Right forelimb (tissue), 1 donor: ENCODE measurements around the gene EHD3.

Experiments
- DNase-seq: peaks from one replicate; pipeline ENCODE4 v3.0.0-alpha.2; 2018

Gene EHD3

DNA sequence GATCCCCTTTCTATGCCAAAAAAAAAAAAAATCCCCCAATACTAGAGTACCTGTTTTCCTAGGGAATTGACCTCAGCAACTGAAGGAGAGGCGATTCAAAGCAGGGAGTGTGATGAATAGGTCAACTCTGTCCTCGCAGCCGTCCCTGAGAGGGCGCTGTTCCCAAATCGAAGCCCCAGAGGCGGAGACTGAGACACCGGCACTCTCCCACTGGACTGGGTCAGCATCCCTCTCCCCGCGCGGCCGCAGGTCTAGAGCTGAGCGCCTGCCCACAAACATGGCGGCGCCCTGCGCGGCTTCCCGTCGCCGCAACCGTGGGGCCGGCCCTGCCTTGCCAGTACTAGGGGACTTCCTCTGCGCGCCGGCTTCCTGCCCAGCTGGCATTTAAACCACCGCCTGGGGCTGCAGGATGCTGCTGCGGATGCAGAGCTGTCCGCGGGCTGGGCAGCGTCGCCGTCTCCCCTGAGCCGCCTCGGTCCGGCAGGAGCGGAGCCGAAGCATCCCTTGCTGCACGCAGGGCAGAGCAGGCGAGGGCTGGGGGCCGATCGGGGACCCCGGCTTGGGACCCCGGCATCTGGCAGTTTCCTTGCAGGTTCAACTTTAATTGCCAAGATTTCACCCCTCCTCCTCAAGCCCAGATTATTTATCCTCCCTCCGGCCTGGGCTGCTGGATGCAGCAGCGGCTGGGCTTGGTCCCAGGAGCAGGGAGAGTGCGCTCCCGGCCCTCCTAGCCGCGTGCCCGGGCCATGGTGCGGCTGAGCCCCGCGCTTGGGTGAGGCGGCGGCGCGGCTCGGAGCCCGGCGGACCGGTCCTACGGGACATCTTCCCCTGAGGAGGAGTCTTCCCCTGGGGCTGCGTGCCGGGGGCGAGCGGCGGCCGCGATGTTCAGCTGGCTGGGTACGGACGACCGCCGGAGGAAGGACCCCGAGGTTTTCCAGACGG is at the start of gene EHD3:
TSS of gene EHD3 (plus strand) at position 412 of the 942 bp plus-strand sequence. CDS start at position 882, 470 bp downstream.
- DNase-seq = peak; percentile 91

DNA sequence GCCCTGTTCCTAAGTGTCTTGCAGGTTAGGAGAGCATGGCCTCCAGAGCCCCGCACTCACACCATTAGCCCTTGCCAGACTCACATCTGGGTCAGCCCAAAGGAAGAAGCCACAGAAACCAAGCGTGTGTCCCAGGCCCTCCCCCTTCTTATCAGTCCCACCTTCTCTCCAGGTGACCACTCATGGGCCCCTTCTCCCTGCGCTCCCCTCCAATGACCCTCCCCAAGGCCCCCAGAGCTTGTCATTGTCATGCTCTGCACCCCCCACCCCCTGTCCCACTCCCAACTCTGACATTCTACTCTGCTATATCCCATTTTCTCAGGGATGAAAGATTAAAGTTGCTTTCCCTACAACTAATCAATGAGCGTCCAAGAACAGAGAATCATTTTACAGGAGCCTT is 46.8 kb upstream of the EHD3 start:
- no peak for DNase-seq

DNA sequence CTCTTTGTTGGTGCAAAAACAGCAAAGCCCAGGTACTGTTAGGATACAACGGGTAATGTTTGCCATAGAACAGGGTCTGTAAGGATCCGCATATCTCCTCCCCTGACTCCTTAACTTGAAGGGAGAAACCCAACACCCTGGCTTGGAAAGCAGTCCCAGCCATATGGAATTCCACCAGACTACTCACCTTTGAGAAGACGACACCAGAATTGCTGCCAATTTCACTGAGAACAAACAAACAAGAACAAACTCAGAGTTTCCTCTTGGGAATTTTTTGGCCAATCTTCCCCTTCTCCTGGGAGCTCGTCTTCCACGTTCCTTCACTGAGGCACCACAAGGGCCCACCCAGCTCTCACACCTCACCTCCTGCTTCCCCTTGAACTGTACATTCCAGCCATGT is 45.8 kb upstream of the EHD3 start:
- DNase-seq = no peak

DNA sequence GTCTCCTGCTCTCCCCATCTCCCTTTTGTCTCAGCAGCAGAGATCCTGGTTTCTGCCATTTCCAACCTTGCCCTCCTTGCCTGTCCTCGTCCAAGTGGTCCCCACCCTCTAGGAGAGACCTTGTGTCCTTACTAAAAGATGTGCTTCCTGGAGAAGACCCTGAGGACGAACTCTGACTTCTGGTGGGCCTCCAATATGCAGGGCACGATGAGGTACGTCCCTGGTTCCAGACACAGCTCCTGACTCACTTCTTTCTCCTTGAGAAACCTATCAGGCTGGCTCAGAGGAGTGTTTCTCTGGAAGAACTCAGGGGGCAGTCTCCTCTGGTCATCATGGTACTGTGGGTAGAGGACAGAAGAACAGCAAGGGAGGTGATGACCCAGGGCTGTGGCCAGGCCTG is 44.8 kb upstream of the EHD3 start:
- DNase-seq = no peak

DNA sequence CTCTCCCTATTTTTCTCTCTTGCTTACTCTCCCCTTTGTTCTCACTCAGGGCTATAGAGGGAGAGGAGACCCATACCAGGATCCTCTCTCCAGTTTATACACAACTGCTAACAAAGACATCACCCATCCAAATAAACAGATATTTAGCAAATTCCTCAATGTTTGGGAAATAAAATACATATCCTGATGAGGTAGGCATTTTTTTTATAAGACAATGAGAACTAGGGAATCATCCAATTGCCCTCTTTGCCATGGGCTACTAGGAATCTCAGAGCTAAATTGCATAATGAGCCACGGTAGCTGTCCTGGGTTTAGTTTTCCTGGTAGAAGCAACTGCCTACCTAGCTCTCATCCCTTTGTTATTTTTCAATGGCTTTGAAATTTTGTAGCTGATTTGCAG is 43.8 kb upstream of the EHD3 start:
- no peak for DNase-seq

DNA sequence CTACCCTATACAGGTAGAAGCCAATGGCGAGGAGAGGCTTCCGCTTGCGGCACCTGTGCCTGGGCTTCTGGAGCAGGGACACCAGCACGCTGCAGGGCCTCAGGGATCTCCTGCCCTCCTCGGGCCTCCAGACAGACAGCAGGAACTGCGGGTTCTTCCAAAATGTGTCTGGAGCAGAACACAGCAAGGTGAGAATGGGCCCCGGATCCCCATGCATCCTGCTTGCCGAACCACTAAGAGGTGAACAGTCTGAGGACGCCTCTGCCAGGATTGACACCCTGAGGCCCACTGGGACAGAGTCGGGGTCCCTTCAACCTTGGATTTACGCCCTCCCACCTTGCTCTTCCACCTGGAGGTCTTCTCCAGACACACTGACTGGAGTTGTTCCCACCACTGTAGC is 42.0 kb upstream of the EHD3 start:
- no peak for DNase-seq

DNA sequence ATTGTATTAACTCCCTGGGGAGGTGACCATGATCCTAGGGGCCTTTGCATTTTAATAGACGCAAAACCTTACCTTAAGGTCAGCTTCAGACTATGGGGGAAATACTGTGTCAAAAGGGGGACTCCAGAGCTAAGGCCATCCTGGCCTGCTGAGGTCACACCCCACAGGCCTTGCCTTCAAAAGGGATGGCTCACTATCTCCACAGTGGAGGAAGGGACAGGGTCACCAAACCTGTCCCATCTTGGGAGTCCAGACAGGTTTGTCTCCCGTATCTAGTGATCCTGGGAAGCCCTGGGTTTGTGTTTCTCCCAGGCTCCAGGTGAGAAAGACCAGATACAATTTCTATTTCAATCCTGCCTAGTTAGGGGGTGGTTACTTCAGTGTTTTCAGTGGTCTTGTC is 41.6 kb upstream of the EHD3 start:
- no peak for DNase-seq

DNA sequence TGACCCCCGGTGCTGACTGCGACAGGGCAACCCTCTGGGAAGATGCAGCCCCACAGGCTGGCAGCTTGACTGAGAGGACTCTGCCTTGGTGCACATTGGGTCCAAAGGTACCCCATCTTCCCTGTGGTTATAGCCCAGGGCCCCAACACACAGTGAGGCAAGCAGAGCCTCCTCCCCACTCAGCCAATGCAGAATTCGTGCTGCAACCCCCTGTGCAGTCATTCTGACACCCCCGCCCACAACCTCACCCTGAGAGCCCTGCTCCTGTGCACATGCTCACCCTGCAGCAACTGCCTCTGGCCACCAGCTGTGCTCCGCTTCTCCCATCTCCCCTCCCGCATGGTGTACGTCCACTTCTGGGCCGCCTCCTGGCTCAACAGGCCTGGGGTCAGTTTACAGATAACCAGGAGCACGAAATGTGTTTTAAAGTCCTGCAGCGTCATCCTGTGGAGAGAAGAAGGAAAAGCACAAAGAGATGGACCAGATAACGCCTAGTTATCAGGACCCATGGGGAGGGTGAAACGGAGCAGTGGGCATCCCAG is 41.0 kb upstream of the EHD3 start:
- no peak for DNase-seq

DNA sequence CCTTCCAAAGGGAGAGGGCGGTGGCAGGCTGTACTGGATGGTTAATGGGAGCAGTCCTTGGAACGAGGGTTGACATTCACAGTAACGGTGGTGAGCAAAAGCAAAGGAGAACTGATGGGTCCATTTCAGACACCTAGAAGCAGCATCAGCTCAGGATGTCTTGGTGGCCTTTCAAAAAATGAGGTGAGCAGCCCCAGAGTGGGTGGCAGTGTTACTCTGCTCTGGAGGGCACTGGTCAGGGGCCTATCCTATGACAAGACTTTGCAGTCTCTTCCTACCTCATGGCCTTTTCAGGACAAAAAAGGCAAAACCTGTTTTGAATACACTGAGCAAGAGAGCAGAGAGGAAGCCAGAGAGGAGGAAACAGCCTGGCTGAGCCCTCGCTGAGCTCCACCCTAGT is 40.1 kb upstream of the EHD3 start:
- DNase-seq = no peak

DNA sequence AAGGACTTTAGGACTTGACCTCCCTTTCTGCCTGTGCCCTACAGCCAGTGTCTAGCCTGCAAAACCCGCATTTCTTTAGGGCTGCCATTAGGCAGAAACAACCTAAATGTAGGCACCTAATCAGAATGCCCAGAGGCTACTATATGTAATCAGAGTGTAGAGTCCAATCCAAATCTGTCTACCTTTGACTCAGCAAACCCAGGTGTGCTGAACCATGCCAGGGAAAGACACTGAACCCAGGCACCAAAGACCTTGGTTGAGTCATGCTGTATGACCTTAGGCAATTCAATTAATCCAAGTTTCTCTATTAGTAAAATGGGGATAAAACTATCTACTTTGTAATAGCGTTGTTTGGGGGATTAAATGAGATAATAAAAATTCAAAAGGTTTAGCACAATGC is 37.3 kb upstream of the EHD3 start:
- DNase-seq = no peak

DNA sequence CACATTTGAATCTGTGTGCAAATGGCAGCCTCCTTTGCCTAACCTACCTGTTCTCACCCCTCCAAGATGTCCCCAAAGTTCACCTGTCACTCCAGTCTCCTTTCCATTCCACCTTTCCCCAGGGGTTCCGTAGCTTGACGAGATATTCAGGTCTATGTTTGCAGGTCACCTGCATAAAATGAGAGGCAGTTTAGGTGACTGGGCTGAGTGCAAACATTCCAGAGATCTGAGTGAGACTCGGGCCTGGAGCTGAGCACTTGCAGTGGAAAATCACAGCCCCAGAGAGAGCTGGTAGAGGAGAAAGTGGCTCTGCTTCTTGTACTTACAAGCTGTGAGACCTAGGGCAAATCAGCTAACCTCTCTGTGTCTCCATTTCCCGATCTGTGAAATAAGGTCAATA is 36.8 kb upstream of the EHD3 start:
- DNase-seq = no peak

DNA sequence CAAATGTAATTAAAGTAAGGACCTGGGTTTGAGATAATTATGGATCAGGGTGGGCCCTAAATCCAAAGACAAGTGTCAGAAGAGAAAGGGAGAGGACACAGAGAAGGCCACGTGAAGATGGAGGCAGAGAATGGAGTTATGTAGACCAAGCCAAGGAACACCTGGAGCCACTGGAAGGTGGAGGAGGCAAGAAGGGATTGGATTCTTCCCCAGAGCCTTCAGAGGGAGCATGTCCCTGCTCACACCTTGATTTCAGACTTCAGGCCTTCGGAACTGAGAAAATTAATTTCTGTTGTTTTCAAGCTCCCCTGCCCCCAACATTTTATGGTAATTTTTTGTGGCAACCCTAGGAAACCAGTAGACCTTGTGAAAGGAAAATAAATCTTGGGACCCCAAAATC is 36.3 kb upstream of the EHD3 start:
- no peak for DNase-seq

DNA sequence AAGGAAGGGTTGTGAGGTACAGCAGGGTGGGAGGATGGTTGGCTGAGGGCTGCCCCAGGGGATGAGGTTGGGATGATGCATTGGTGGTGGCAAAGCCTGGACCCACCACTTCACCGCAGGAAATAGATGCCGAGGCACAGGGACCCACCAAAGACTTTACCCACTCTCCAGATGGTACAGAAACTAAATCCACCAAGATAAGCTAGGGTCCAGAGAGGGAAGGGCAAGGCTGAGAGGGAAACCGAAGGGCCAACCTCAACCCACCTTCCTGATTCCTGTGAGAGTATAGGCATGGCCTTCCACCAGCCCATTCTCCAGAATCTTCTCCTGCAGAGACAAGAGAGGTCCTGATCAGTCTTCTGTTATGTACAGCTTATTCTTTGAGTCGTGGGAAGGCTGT is 34.7 kb upstream of the EHD3 start:
- no peak for DNase-seq

DNA sequence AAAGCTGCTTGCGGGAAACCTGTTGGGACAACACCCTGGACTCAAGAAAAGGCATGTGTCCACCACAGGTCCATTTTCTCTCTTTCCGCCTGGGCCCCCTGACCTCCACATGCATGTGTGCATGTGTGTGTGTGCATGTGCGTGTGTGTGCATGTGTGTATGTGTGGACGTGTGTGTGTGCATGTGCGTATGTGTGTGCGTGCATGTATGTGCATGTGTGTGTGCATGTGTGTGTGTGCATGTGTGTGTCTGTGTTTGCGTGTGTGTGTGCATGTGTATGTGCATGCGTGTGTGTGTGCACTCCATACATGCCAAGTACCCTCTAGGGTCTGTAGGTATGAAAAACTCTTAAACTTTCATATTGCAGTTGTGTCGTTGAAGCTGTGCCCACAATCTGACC is 33.0 kb upstream of the EHD3 start:
- DNase-seq = no peak

DNA sequence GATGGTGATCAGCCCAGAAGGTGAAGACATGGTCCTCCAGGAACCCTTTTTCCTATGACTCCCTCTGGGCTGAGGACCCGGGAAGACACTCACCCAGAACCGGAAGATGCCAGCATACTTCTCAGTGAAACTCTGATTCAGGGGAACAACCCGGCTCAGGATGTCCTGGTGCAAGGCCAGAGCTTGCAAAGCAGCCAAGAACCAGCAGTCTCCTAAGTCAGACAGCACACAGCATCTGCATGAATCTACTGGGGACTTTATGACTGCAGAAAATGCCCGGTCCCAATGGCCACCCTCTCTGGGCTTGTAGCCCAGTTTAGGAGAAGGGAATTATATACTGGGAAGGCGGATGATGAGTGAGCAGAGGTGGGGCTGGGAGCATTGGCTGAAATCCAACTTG is 31.9 kb upstream of the EHD3 start:
- DNase-seq = no peak

DNA sequence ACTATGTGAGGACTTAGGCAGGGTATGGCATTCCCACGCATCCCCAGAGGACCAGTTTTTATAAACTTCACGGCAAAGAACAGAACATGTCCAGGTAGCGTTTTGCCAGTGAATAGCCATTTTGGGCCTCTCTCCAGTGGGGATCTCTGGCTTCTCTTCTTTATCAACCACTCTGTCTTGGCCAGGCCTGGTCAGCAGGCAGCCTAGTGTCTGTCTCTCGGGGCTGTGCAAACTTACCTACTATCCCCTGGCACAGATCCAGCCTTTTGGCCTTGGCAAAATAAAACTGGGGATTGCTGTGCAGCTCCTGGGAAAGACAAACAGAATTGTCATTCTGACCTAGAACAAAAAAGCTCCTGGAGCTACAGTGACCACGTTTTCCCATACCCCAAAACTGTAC is 31.1 kb upstream of the EHD3 start:
- DNase-seq = no peak

DNA sequence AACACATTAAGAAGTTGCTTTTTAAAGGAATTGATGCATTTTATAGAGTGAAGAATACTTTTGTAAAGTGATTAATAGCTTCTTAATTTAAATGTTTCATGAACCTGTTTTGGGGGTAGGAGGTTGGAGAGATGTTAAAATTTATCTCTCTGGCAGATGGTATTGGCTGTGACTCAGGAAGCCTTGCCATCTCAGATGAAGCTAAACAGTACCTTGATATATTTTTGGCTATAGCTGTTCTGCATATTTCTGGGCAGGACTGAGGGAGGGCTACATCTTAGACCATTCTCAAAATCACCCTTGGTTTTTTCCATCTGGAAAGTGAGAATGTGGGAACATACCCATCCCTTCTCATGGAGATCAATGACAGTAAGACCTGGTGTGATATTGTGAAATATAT is 30.0 kb upstream of the EHD3 start:
- DNase-seq = no peak

DNA sequence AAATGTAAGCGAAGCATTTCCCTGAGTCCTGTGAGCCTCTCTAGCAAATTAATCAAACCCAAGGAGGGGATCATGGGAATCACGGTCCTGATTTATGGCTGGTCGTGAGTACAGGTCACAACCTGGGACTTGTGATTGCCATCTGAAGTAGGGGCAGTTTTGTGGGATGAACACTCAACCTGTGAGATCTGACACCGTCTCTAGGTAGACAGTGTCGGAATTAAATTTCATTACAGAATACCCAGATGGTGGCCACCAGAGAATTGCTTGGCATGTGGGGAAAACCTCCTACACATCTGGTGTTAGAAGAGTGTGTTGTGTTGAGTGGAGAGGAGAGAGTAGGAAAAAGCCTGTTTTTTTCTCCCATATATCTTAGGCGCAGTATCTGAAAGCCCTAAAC is 29.2 kb upstream of the EHD3 start:
- no peak for DNase-seq

DNA sequence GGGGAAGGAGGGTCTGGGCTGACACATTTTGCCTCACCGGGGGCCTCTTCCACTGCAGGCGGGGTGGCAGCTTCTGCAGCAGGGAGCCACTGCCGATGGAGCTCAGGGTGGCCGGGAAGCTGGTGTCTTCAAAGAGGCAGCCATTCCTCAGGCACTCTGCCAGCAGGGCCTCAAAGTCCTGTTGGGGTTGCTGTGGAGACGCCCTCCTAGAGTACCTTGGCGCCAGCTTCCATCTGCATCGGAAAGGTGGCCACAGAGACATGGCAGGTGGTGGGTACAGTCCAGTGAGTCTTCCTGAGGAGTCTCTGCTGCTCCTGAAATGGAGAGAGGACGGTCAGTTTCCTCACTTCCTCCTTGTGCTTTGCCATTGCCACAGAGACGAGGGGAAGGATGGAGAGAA is 28.8 kb upstream of the EHD3 start:
- no peak for DNase-seq

DNA sequence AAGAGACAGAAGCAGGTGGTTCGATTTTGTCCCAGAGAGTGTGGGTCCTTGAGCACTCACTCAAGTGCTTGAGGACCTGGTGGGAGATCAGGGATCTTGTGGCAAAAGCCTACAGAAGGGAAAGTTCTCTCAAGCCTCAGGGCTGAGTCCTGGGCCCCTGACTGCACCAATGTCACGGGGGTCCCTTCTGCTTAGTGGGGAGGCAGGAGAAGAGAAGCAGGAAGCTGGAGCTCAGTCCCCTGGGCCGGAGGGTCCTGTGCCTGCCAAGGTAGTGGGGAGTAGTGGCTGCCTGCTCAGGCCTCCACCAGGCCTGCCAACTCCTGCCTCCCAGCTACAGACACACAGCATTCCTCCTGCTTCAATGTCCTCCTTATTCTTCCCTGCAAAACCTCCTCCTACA is 28.3 kb upstream of the EHD3 start:
- DNase-seq = no peak

DNA sequence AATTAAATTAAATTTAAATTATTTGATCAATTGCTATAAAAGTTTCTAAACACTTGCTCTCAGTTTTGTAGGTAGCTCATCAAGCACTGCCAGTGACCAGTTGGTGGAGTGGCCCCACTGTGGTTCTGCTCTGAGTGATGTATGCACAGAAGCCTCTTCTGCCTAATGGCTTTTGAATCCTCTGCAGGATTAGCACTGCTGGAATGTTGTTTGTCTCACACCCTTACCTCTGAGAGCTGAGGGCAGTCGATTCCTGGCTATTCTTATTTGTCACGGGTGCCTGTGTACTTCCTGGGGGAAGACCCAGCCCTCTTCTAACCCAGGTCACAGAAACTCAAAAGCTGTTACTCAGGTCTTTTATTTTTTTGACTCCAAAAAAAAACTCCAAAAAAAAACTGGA is 26.2 kb upstream of the EHD3 start:
- DNase-seq = no peak

DNA sequence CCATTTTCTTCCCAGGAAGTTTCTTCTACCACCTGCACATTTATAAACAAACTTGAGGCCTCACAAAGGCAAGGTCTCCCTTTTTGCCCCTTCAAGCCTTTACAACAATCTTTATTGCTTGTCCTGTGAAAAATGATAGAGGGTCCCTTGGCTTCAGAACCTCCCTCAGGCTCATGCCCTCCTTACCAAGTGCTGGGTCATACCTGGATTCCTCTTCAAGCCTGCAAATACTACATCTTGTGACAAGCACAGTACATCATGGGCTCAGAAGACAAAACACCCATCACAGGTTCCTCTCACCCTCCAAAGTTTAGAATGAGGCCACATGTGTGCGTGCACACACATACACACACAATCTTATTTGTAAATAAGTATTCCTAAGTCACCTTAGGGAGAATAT is 25.7 kb upstream of the EHD3 start:
- no peak for DNase-seq

DNA sequence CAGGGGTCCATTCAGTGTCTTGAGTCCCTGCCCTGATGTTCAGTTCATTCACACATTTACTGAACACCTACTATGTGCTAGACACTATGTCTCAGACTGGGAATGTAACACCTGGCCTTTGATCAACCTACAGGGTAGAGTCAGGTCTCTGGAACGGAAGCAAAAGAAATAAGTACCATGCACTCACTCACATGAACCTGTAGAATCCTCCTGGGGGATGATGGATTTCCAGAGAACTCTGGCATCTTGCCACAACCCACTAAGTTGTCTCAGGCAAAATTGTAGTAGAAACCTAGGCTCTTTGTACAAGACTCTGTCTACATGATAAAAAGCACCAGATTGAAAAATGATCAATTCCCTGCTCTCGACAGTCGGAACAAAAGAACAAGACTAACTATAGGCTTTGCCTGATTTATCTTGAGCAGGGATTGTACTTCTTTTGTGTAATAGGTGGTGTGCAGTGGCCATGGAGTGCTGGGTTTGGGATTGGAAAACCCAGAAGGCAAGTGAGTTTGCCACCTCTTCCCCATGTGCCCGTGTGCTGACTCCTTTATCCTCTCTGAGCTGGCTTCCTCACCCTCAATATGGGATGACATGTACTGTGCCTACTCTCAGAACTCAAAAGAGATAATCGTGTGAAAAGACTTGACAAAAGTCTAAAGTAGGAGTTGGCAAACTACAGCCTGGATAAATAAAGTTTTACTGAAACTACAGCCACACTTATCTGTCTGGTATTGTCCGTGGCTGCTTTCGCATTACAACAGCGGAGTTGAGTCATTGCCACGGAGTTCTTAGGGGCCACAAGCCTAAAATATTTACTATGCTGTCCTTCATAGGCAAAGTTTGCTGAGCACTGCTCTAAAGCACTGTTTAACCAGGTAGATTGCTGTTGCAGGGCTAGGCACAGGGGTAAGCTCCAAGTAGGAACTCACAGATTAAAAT is 21.0 kb upstream of the EHD3 start:
- no peak for DNase-seq
